GM19351 (cell line): Measurements from ENCODE around the gene DOCK2.

Experiments
- ATAC-seq: cut with Tn5 transposase; IDR thresholded peaks from one replicate; pipeline ENCODE4 v1.9.1; 2021; ENCODE audit warnings: mild to moderate bottlenecking, moderate library complexity; ENCODE audit not compliant: unreplicated experiment

Gene DOCK2

GRCh38 chr5:170108266-170108785 lies 471.3 kb downstream of the DOCK2 start:
- no peak for ATAC-seq

GRCh38 chr5:170109059-170110031 lies 472.3 kb downstream of the DOCK2 start:
- ATAC-seq = no peak

GRCh38 chr5:170110403-170111087 lies 473.5 kb downstream of the DOCK2 start:
- ATAC-seq = no peak

- ATAC-seq = no peak
Observed at GRCh38 chr5:170111088-170111785, 474.2 kb downstream of the DOCK2 start.

DNA sequence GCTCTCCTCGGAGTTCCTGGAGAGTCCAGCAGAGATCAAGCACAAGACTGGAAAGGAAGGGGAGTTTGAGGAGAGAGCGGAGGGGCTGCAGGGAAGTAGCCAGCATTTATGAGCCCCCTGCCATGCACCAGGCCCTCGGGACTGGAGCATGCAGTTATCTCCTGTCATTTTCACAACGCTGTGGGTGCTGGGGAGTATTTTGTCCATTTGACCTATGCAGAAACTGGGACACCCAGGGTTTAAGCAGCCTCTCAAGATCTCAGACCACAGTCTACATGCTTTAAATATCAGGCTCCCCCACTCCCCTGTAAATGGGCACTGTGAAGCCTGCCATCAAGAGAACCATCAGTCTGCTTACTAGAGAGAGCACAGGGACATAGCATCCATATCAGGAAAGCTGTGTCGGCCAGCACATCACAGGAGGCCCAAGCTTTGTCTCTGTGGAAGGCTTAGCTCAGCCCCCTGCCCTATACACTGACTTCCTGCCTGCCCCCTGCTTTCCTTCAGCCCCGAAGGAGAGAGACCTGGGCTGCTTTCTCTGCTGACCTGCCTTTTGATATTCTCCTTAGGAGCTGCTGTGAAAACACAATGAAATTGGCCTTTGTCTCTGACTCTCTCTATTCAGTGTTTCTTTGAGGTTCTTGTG lies 475.9 kb downstream of the DOCK2 start:
- ATAC-seq = no peak

DNA sequence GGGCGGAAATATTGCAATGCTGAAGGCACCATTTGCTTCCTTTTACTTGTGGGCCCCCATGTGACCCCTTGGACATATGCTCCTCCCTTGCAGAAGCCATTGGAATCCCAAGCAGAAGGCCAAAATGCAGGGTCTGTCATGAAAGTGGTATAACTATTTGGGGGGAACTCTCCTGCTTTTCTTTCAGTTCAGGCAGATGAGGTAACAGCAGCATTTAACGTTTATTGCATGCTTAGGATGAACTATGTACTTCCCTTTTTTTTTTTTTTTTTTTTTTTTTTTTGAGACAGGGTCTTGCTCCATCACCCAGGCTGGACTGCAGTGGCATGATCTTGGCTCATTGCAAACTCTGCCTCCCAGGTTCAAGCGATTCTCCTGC lies 476.4 kb downstream of the DOCK2 start:
- ATAC-seq = no peak

DNA sequence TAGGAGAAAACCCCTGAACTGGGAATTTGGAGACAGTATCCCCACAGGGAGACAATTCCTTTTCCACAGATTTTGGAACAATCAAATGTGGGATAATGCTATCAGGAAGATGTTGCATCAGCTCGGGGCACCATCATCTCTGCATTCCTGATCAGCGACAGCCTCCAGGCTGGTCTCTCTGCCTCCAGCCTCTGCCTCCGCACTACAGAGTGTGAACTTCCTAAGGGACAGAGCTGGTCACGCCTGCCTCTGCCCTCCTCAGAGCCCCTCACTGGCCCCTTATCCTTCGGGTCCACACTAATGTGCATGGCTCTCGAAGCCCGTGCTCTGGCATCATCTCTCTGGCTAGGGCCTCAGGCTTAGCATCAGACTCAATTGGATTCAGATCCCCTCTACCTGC lies 477.2 kb downstream of the DOCK2 start:
- no peak for ATAC-seq

- no peak for ATAC-seq
Observed at GRCh38 chr5:170115925-170116324, 478.9 kb downstream of the DOCK2 start.

DNA sequence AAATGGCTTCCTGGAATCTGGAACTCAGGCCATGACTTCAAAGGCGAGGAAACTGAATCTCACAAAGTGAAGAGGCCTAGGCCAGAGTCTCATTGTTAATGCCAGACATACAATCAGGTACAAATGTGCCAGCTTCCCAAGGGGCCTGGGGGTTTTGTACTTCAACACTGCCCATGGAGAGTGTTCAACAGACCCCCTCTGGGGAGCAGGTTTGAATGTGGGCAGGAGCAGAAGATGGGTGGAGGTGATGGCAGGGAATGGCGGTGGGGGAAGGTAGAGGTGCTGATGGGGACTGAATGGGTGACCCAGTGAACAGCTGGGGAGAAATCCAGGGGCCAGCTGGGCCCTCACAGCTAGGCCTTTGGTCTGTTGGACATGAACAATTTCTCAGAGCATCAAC lies 480.7 kb downstream of the DOCK2 start:
- no peak for ATAC-seq

- ATAC-seq = no peak
Observed at GRCh38 chr5:170120576-170120975, 483.5 kb downstream of the DOCK2 start.

DNA sequence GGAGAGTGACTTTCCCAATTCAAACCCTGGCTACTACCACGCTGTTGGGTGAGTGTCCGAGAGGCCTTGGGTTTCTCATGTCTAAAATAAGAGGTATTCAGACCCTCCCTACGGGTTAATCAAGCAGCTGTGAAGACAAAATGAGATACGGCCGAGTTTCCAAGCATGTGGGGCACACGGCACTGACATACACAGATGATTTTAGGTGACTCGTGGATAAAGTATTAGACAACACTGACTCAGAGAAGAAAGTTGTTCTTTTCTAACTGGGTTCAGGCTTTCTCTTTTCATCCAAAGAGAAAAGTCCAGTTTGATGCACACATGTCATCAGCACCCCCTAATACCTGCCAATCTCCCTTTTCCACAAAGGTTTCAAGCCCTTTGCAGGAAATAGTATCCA lies 484.2 kb downstream of the DOCK2 start:
- ATAC-seq = no peak

DNA sequence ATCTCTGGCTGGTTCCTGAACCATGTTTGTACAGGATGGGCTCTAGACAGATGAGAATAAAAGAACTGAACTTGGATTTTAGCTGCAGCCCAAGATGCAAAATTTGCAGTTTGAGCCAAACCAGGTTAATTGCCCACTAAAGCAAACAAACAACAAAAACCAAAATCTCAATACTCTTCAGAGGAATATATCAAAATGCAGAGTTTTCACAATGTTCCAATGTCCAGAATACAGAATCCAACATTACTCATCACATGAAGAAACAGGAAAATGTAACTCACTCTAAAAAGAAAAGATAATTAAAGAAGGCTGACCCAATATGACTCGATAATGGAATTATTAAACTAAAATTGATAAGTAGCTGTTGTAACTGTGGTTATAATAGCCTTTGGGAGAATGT lies 489.0 kb downstream of the DOCK2 start:
- ATAC-seq = no peak

DNA sequence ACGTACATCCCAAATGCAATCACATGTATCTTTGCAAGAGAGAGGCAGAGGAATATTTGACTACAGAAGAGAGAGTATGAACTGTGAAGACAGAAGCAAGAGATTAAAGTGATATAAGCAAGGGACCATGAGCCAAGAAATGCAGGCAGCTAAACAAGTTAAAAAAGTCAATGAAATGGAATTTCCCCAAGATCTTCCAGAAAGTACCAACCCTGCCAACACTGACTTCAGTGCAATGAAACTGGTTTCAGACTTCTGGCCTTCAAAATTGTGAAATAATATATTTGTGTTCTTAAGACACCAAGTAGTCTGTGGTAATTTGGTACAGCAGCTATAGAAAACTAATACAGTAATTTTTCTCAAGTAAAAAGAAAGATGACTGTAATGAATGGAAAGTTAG lies 489.6 kb downstream of the DOCK2 start:
- ATAC-seq = no peak

GRCh38 chr5:170131235-170131634 lies 494.2 kb downstream of the DOCK2 start:
- ATAC-seq = no peak

GRCh38 chr5:170132269-170132975 lies 495.3 kb downstream of the DOCK2 start:
- no peak for ATAC-seq
